ENCODE results near the gene DIAPH3. TPM values are rescaled to one million over a fixed set of nuclear protein-coding genes. Genes with fewer than 3 reads are reported as not detected.

The DIAPH3 gene
- total RNA-seq, 1 donor, result 30.7 TPM

GRCh38 chr13:59671881-59672280 is 491.8 kb downstream of the DIAPH3 start:
- TF ChIP-seq CTCF (IDR thresholded peaks at IDR 0.05; ENCODE audit: insufficient read depth, low read depth, low read length), result no peak

GRCh38 chr13:59666504-59666903 is 497.2 kb downstream of the DIAPH3 start:
- no peak overlapping the region for H3K4me3 ChIP-seq (ENCODE audit: low read depth, low read length)
- DNase-seq (ENCODE audit: low read depth), result no peak
- no peak for TF ChIP-seq CTCF (IDR thresholded peaks at IDR 0.05; ENCODE audit: insufficient read depth, low read depth, low read length)

More at GRCh38 chr13:59671881-59672280, 491.8 kb downstream of the DIAPH3 start:
- H3K4me3 ChIP-seq (ENCODE audit: low read depth, low read length), result no peak overlapping the region
- no peak for DNase-seq (ENCODE audit: low read depth)

- no peak overlapping the region for H3K4me3 ChIP-seq (ENCODE audit: low read depth, low read length)
- no peak for TF ChIP-seq CTCF (IDR thresholded peaks at IDR 0.05; ENCODE audit: insufficient read depth, low read depth, low read length)
- DNase-seq (ENCODE audit: low read depth), result peak; percentile 7
Observed at GRCh38 chr13:59665732-59666131, 498.0 kb downstream of the DIAPH3 start.

- H3K4me3 ChIP-seq (ENCODE audit: low read depth, low read length), result no peak overlapping the region
- DNase-seq (ENCODE audit: low read depth), result no peak
- TF ChIP-seq CTCF (IDR thresholded peaks at IDR 0.05; ENCODE audit: insufficient read depth, low read depth, low read length), result no peak
Observed at GRCh38 chr13:59665184-59665583, 498.5 kb downstream of the DIAPH3 start.

GRCh38 chr13:59664586-59664985 is 499.1 kb downstream of the DIAPH3 start:
- no peak for TF ChIP-seq CTCF (IDR thresholded peaks at IDR 0.05; ENCODE audit: insufficient read depth, low read depth, low read length)
- DNase-seq (ENCODE audit: low read depth), result no peak

GRCh38 chr13:59663707-59664106 is 500.0 kb downstream of the DIAPH3 start:
- no peak overlapping the region for H3K4me3 ChIP-seq (ENCODE audit: low read depth, low read length)
- DNase-seq (ENCODE audit: low read depth), result no peak
- no peak for TF ChIP-seq CTCF (IDR thresholded peaks at IDR 0.05; ENCODE audit: insufficient read depth, low read depth, low read length)

More at GRCh38 chr13:59664586-59664985, 499.1 kb downstream of the DIAPH3 start:
- no peak overlapping the region for H3K4me3 ChIP-seq (ENCODE audit: low read depth, low read length)

GRCh38 chr13:59660582-59660981 is 503.1 kb downstream of the DIAPH3 start:
- no peak overlapping the region for H3K4me3 ChIP-seq (ENCODE audit: low read depth, low read length)
- TF ChIP-seq CTCF (IDR thresholded peaks at IDR 0.05; ENCODE audit: insufficient read depth, low read depth, low read length), result no peak
- DNase-seq (ENCODE audit: low read depth), result no peak
